Neural cell (in vitro differentiated cells): ENCODE data around the gene PLCH1. TPM values are rescaled to one million over a fixed set of nuclear protein-coding genes. Genes with fewer than 3 reads are reported as not detected.

Experiments
- H2AFZ ChIP-seq: fragments of 200-600, 300-800 bp; sonication (generic), shearing (Covaris generic); 2 replicates; pipeline ENCODE4 v1.6.0; 2014; ENCODE audit warnings: low read depth, mild to moderate bottlenecking, antibody characterized with exemption, low read length, moderate library complexity
- H3F3A ChIP-seq: fragments of 200-600 bp; shearing (Covaris generic); 2 replicates; pipeline ENCODE4 v1.6.1; 2016; ENCODE audit warnings: mild to moderate bottlenecking, moderate library complexity, mixed read lengths, antibody characterized with exemption, low read length; ENCODE audit not compliant: insufficient read depth, poor library complexity, severe bottlenecking
- H3K27ac ChIP-seq: fragments of 200-600, 300-800 bp; sonication (generic), shearing (Covaris generic); 2 replicates; pipeline ENCODE4 v1.5.1; 2014; ENCODE audit warnings: mild to moderate bottlenecking, low read length, moderate library complexity
- H3K27me3 ChIP-seq: fragments of 300-800, 200-600 bp; sonication (generic), shearing (Covaris generic); 2 replicates; pipeline ENCODE4 v1.6.0; 2014; ENCODE audit warnings: mild to moderate bottlenecking, low read depth, low read length, moderate library complexity; ENCODE audit not compliant: insufficient read depth
- H3K36me3 ChIP-seq: fragments of 300-800, 200-600 bp; sonication (generic), shearing (Covaris generic); 2 replicates; pipeline ENCODE4 v1.5.1; 2014; ENCODE audit warnings: mild to moderate bottlenecking, antibody characterized with exemption, low read length, moderate library complexity; ENCODE audit not compliant: insufficient read depth
- H3K4me2 ChIP-seq: fragments of 300-800, 200-600 bp; sonication (generic), shearing (Covaris generic); 2 replicates; pipeline ENCODE4 v1.6.0; 2014; ENCODE audit warnings: mild to moderate bottlenecking, low read length
- H3K4me3 ChIP-seq: fragments of 300-800, 200-600 bp; sonication (generic), shearing (Covaris generic); 2 replicates; pipeline ENCODE4 v1.5.1; 2014; ENCODE audit warnings: mild to moderate bottlenecking, low read length, moderate library complexity
- H3K79me2 ChIP-seq: fragments of 200-600 bp; shearing (Covaris generic); replicated peaks from 2 replicates; pipeline ENCODE4 v1.6.0; 2014; ENCODE audit warnings: mild to moderate bottlenecking, low read length, moderate library complexity; ENCODE audit not compliant: insufficient read depth
- H3K9ac ChIP-seq: fragments of 300-800, 200-600 bp; sonication (generic), shearing (Covaris generic); 2 replicates; pipeline ENCODE4 v1.6.1; 2016; ENCODE audit warnings: mild to moderate bottlenecking, low read length, mixed read lengths
- H3K9me2 ChIP-seq: fragments of 200-600 bp; shearing (Covaris generic); 2 replicates; pipeline ENCODE4 v1.6.1; 2016; ENCODE audit warnings: mild to moderate bottlenecking, low read length, mixed read lengths; ENCODE audit not compliant: insufficient read depth
- H3K9me3 ChIP-seq: fragments of 200-600, 300-800 bp; sonication (generic), shearing (Covaris generic); 2 replicates; pipeline ENCODE4 v1.6.1; 2016; ENCODE audit warnings: mild to moderate bottlenecking, mixed run types, low read length, moderate library complexity, mixed read lengths
- H4K20me1 ChIP-seq: fragments of 200-600 bp; shearing (Covaris generic); 2 replicates; pipeline ENCODE4 v1.6.1; 2016; ENCODE audit warnings: mild to moderate bottlenecking, mixed run types; ENCODE audit not compliant: insufficient read depth
- CTCF ChIP-seq: fragments of 450-650 bp; IDR thresholded peaks from 2 replicates; pipeline ENCODE4 v1.5.1; 2014; ENCODE audit warnings: antibody characterized with exemption, mild to moderate bottlenecking, moderate library complexity; ENCODE audit not compliant: poor library complexity, severe bottlenecking
- EP300 ChIP-seq: fragments of 450-650 bp; conservative IDR thresholded peaks from 2 replicates; pipeline ENCODE4 v1.6.1; 2014; ENCODE audit warnings: antibody characterized with exemption, mild to moderate bottlenecking, moderate library complexity; ENCODE audit not compliant: poor library complexity, severe bottlenecking
- EZH2 ChIP-seq: fragments of 200-600, 300-800 bp; shearing (Covaris generic), sonication (generic); IDR thresholded peaks from 2 replicates; pipeline ENCODE4 v1.6.1; 2014; ENCODE audit warnings: antibody characterized with exemption, low read length, borderline replicate concordance, mild to moderate bottlenecking; ENCODE audit not compliant: insufficient read depth, poor library complexity, severe bottlenecking
- MXI1 ChIP-seq: fragments of 450-650 bp; conservative IDR thresholded peaks from 2 replicates; pipeline ENCODE4 v1.6.1; 2014; ENCODE audit warnings: antibody characterized with exemption, mild to moderate bottlenecking; ENCODE audit not compliant: poor library complexity, severe bottlenecking
- POLR2AphosphoS5 ChIP-seq: IDR thresholded peaks from 2 replicates; pipeline ENCODE4 v1.6.1; 2012
- RAD21 ChIP-seq: fragments of 450-650 bp; conservative IDR thresholded peaks from 2 replicates; pipeline ENCODE4 v1.6.1; 2014; ENCODE audit warnings: antibody characterized with exemption, mild to moderate bottlenecking, moderate library complexity
- SMC3 ChIP-seq: fragments of 450-650 bp; conservative IDR thresholded peaks from 2 replicates; pipeline ENCODE4 v1.6.1; 2014; ENCODE audit warnings: antibody characterized with exemption, mild to moderate bottlenecking, moderate library complexity; ENCODE audit not compliant: poor library complexity
- TAF1 ChIP-seq: IDR thresholded peaks from 2 replicates; pipeline ENCODE4 v1.6.1; 2012; ENCODE audit warnings: low read depth
- polyA plus RNA-seq: library from polyadenylated mRNA; depleted of rRNA; stranded (reverse); fragments of >200 nt; gene quantifications from 2 replicates; pipeline ENCODE4 v1.2.3, GENCODE V29; 2014
- TF ChIP-seq, protein P1 (sequence below): IDR thresholded peaks from 2 replicates; pipeline ENCODE4 v1.6.1; 2012; ENCODE audit warnings: borderline replicate concordance

Gene PLCH1
- polyA plus RNA-seq, 1 donor from 2014 or later: 13.5 TPM

- no peak overlapping the region for H3K4me3 ChIP-seq
- H3K27me3 ChIP-seq: no peaks in the 10 kb centered on the region
- H3K9me2 ChIP-seq: no peaks in the 10 kb centered on the region
- no peak overlapping the region for H2AFZ ChIP-seq
- no peak overlapping the region for H3K4me2 ChIP-seq
- H4K20me1 ChIP-seq: no peaks in the 10 kb centered on the region
- H3K36me3 ChIP-seq: no peaks in the 10 kb centered on the region
- no peak overlapping the region for H3K9ac ChIP-seq
- peaks cover 7% of the 10 kb centered on the region for H3F3A ChIP-seq
- TF ChIP-seq POLR2AphosphoS5: no peak
- TF ChIP-seq RAD21: peak; percentile 92
- TF ChIP-seq SMC3: peak; percentile 95
- peak; percentile 87 for TF ChIP-seq CTCF
- H3K27ac ChIP-seq: no peak overlapping the region
- H3K9me3 ChIP-seq: no peaks in the 10 kb centered on the region
- H3K79me2 ChIP-seq: peaks cover 16% of the 10 kb centered on the region
Observed at GRCh38 chr3:155701882-155702465, 42.9 kb downstream of the PLCH1 start.

- Histone ChIP-seq H3K27ac (no peak overlapping the region), H3K36me3 (no peaks in the 10 kb centered on the region), H4K20me1 (no peaks in the 10 kb centered on the region), H2AFZ (no peak overlapping the region), H3F3A (peaks cover 4% of the 10 kb centered on the region), H3K4me3 (no peak overlapping the region), H3K9me3 (no peaks in the 10 kb centered on the region), H3K9me2 (no peaks in the 10 kb centered on the region), H3K27me3 (no peaks in the 10 kb centered on the region), H3K79me2 (peaks cover 23% of the 10 kb centered on the region), H3K9ac (no peak overlapping the region), H3K4me2 (no peak overlapping the region)
- TF ChIP-seq TAF1: no peak
- TF ChIP-seq, protein P1, sequence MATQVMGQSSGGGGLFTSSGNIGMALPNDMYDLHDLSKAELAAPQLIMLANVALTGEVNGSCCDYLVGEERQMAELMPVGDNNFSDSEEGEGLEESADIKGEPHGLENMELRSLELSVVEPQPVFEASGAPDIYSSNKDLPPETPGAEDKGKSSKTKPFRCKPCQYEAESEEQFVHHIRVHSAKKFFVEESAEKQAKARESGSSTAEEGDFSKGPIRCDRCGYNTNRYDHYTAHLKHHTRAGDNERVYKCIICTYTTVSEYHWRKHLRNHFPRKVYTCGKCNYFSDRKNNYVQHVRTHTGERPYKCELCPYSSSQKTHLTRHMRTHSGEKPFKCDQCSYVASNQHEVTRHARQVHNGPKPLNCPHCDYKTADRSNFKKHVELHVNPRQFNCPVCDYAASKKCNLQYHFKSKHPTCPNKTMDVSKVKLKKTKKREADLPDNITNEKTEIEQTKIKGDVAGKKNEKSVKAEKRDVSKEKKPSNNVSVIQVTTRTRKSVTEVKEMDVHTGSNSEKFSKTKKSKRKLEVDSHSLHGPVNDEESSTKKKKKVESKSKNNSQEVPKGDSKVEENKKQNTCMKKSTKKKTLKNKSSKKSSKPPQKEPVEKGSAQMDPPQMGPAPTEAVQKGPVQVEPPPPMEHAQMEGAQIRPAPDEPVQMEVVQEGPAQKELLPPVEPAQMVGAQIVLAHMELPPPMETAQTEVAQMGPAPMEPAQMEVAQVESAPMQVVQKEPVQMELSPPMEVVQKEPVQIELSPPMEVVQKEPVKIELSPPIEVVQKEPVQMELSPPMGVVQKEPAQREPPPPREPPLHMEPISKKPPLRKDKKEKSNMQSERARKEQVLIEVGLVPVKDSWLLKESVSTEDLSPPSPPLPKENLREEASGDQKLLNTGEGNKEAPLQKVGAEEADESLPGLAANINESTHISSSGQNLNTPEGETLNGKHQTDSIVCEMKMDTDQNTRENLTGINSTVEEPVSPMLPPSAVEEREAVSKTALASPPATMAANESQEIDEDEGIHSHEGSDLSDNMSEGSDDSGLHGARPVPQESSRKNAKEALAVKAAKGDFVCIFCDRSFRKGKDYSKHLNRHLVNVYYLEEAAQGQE: no peak
- no peak for TF ChIP-seq SMC3
- TF ChIP-seq RAD21: no peak
- TF ChIP-seq MXI1: no peak
- no peak for TF ChIP-seq EP300
- TF ChIP-seq POLR2AphosphoS5: no peak
Observed at GRCh38 chr3:155697542-155697941, 47.3 kb downstream of the PLCH1 start.

DNA sequence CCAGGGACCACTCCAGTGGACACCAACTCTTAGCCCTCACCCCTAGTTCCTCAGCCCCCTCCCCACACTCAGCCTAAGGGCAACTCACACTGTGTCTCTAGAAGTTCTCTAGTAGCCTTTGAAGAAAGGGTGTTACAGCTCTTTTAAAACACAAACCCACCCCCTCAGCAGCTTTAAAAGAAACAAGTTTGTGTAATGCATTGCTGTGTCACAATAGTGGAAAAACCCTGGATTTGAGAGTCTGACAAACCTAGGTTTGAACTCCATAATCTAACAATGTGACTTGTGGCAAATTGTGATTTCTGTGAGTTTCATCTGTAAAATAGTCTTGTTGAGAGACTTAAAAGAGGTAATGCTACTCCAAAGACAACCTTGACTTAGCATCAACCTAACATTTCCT, 54.0 kb downstream of the PLCH1 start:
- TF ChIP-seq CTCF: no peak
- TF ChIP-seq SMC3: no peak
- no peak for TF ChIP-seq RAD21
- TF ChIP-seq EZH2: no peak
- TF ChIP-seq EP300: no peak
- no peak for TF ChIP-seq TAF1
- TF ChIP-seq, protein P1: no peak
- no peak for TF ChIP-seq POLR2AphosphoS5
- TF ChIP-seq MXI1: no peak
- Histone ChIP-seq H3K36me3 (no peaks in the 10 kb centered on the region), H2AFZ (no peak overlapping the region), H3K9me2 (no peaks in the 10 kb centered on the region), H3K9ac (no peak overlapping the region), H3K27ac (no peak overlapping the region), H3K79me2 (peaks cover 13% of the 10 kb centered on the region), H3F3A (no peaks in the 10 kb centered on the region), H3K4me3 (no peak overlapping the region), H3K27me3 (no peaks in the 10 kb centered on the region), H4K20me1 (no peaks in the 10 kb centered on the region), H3K9me3 (no peaks in the 10 kb centered on the region), H3K4me2 (no peak overlapping the region)
